ENCODE data around the gene OR7C1. TPM values are rescaled to one million over a fixed set of nuclear protein-coding genes. Genes with fewer than 3 reads are reported as not detected.

OR7C1 gene
- total RNA-seq, 1 donor from 2014 or later: not detected

DNA sequence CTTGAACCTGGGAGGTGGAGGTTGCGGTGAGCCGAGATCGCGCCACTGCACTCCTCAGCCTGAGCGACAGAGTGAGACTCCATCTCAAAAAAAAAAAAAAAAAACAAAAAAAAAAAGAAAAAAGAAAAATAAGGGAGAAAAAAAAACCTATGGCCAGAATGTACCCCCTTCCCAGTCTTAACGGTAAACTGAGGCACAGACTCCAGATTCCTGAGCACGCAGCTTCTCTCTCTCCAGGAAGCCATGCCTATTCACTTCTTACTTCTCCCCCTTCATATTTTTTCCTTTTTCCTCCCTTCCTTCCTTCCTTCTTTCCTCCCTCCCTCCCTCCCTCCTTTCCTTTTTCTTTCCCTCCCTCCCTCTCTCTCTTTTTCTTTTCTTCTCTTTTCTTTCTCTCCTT, 62.0 kb downstream of the OR7C1 start:
- no peak for TF ChIP-seq CTCF (conservative IDR thresholded peaks at IDR 0.05; ENCODE audit: low read depth, low read length)
- DNase-seq (ENCODE audit: low read depth): no peak
- no peak overlapping the region for H3K4me3 ChIP-seq (ENCODE audit: low read depth, low read length)

GRCh38 chr19:14772467-14772866, 62.5 kb downstream of the OR7C1 start:
- DNase-seq (ENCODE audit: low read depth): no peak
- TF ChIP-seq CTCF (conservative IDR thresholded peaks at IDR 0.05; ENCODE audit: low read depth, low read length): no peak
- H3K4me3 ChIP-seq (ENCODE audit: low read depth, low read length): no peak overlapping the region

DNA sequence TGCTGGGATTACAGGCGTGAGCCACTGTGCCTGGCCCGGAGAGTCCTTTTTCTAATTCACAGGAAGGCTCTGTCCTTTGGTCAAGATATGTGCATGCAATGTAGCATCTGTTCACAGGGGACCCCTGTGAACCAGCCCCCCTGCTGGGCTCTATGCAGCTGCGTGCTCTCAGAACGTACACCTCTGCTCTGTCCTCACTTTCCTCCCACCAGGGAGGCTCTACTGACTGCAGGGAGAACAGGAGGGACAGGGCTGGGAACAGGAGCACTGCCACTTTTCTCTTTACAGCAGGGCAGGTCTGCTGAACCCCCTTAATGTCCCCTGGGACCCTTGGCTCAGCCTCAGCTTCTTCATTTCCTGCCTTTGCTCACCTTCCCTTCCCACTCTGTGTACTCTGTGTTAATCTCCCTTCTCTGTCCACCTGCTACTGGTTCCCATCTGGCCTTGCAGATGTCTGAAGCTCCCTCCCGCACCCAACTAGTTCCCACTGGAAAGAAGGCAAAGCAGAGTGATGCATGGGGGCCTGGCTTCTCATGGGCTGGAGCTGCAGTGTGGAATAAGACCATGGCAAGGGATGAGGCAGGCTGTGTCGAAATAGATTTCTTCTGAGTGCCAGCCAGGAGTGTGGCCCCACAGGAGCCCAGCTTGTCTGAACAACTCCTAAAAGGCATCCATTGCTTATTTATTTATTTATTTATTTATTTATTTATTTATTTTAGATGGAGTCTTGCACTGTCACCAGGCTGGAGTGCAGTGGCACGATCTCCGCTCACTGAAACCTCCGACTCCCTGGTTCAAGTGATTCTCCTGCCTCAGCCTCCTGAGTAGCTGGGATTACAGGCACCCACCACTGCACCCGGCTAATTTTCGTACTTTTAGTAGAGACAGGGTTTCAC, 63.8 kb downstream of the OR7C1 start:
- no peak for TF ChIP-seq CTCF (conservative IDR thresholded peaks at IDR 0.05; ENCODE audit: low read depth, low read length)
- DNase-seq (ENCODE audit: low read depth): no peak
- no peak overlapping the region for H3K4me3 ChIP-seq (ENCODE audit: low read depth, low read length)

DNA sequence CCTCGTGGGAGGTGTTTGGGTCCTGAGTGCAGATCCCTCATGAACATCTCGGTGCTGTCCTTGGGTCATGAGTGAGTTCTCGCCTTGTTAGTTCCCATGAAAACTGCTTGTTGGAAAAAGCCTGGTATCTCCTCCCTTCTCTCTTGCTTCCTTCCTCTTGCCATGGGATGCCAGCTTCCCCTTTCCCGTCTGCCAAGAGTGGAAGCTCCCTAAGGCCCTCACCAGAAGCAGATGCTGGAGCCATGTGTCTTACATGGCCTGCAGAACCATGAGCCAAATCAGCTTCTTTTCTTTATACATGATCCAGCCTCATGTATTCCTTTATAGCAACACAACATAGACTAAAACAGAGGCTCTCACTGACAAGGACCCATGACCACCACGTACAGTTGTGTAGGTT, 64.8 kb downstream of the OR7C1 start:
- no peak for DNase-seq (ENCODE audit: low read depth)
- TF ChIP-seq CTCF (conservative IDR thresholded peaks at IDR 0.05; ENCODE audit: low read depth, low read length): no peak

GRCh38 chr19:14769201-14769600, 65.8 kb downstream of the OR7C1 start:
- no peak for TF ChIP-seq CTCF (conservative IDR thresholded peaks at IDR 0.05; ENCODE audit: low read depth, low read length)
- no peak for DNase-seq (ENCODE audit: low read depth)
- H3K4me3 ChIP-seq (ENCODE audit: low read depth, low read length): no peak overlapping the region

More for the DNA sequence above, 64.8 kb downstream of the OR7C1 start:
- no peak overlapping the region for H3K4me3 ChIP-seq (ENCODE audit: low read depth, low read length)

DNA sequence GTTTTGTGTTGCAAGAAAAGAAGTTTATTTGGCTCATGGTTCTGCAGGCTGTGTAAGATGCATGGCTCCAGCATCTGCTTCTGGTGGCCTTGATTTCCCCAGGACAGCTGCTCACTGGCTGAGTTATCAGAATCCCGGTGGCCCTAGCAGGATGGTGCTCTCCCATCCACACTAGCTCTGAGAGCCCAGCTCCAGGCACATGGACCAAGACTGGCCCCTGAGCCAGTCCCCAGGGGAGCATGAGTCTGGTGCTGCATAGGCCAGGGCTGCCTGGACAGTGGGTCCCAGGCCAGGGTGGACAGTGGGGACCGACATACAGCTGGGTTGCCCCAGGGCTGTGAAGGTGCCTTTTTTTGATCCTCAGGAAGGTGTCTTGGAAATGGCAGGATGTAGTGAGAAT, 67.0 kb downstream of the OR7C1 start:
- DNase-seq (ENCODE audit: low read depth): no peak
- H3K4me3 ChIP-seq (ENCODE audit: low read depth, low read length): no peak overlapping the region
- TF ChIP-seq CTCF (conservative IDR thresholded peaks at IDR 0.05; ENCODE audit: low read depth, low read length): no peak

Measured in epithelial cell of proximal tubule (primary cell).